ENCODE results near the gene KBTBD13. TPM values are rescaled to one million over a fixed set of nuclear protein-coding genes. Genes with fewer than 3 reads are reported as not detected.
"Not testable (repeated sequence)": the region's sequence is repeated elsewhere in the genome, so short reads cannot be mapped to it uniquely, and the experiment has no call there.

KBTBD13 gene
- total and polyA plus RNA-seq, 2 donors, result under 0.01 TPM

DNA sequence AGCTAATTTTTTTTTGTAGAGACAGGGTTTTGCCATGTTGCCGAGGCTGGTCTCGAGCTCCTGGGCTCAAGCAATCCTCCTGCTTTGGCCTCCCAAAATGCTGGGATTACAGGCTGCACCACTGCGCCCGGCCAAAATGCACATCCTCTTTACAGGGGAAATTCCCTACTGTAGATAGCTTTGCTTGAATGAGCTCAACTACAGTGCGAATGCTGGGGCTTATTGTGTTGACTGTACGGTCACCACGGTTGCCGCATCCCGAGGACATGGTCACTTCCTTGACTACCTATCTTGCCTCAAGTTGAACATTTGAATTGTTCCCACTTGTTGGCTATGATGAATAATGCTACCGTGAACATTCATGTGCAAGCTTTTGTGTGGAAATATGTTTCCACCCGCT lies 41.8 kb upstream of the KBTBD13 start:
- Histone ChIP-seq H3K4me1 (ENCODE audit: control insufficient read depth in 2 of 2, insufficient read depth in 2 of 2, low read length in 2 of 2) (peaks cover 0 to 8% of the 10 kb centered on the region in 2 donors), H3K36me3 (ENCODE audit: control insufficient read depth in 2 of 2, insufficient read depth in 2 of 2, low read length in 1 of 2) (no peaks in the 10 kb centered on the region), H3K27ac (ENCODE audit: low read depth in 1 of 2, low read length in 1 of 2) (no peak overlapping the region), H3K9me3 (ENCODE audit: control insufficient read depth in 2 of 2, insufficient read depth in 1 of 2, low read length in 1 of 2) (no peaks in the 10 kb centered on the region), H3K27me3 (ENCODE audit: control insufficient read depth in 2 of 2, insufficient read depth in 1 of 2, low read length in 1 of 2) (peaks cover 0 to 6% of the 10 kb centered on the region in 2 donors), H3K4me3 (ENCODE audit: low read length in 2 of 2) (no peak overlapping the region)
- DNase-seq (ENCODE audit: low read depth in 6 of 9, low spot score in 9 of 9), result no peak
- WGBS, result 97% methylated on average over 11 of the region's 11 CpGs

DNA sequence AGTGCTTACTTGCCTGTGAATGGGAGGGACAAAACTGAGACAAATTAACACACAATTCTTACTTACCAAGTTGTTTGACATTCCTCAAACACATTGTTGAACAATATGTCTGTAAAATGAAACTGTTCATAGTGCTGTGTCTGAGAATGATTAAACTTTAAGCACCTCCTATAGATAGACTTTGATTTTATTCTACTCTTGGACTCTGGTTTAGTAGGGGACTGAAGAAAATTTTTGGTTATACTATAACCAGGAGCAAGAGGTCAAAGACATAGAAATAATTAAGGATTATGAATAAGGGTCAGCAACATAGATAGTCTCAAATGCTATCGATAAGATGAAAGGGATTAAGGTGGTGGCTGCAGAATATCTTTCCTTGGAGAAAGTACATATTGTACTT lies 39.2 kb upstream of the KBTBD13 start:
- no peak for DNase-seq (ENCODE audit: low read depth in 6 of 9, low spot score in 9 of 9)
- WGBS, result 97% methylated on average over 1 of the region's 1 CpG
- peaks cover 0 to 6% of the 10 kb centered on the region in 2 donors for H3K27me3 ChIP-seq (ENCODE audit: control insufficient read depth in 2 of 2, insufficient read depth in 1 of 2, low read length in 1 of 2)

DNA sequence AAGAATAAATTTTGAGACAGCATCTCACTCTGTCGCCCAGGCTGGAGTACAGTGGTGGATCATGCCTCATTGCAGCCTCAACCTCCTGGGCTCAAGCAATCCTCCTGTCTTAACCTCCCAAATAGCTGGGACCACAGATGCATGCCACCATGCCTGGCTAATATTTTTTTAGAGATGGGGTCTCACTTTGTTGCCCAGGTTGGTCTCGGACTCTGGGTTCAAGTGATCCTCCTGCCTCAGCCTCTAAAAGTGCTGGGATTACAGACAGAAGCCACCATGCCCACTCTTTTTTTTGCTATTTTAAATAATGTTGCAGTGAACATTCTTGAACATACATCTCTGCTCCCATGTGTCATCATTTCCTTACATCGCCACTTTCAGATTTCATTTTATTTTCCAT lies 38.1 kb upstream of the KBTBD13 start:
- 97% methylated on average over 3 of the region's 3 CpGs for WGBS

More for the DNA sequence above, 39.2 kb upstream of the KBTBD13 start:
- peaks cover 0 to 6% of the 10 kb centered on the region in 2 donors for H3K4me1 ChIP-seq (ENCODE audit: control insufficient read depth in 2 of 2, insufficient read depth in 2 of 2, low read length in 2 of 2)
- no peaks in the 10 kb centered on the region for H3K36me3 ChIP-seq (ENCODE audit: control insufficient read depth in 2 of 2, insufficient read depth in 2 of 2, low read length in 1 of 2)
- H3K4me3 ChIP-seq (ENCODE audit: low read length in 2 of 2), result no peak overlapping the region
- H3K27ac ChIP-seq (ENCODE audit: low read depth in 1 of 2, low read length in 1 of 2), result no peak overlapping the region
- no peaks in the 10 kb centered on the region for H3K9me3 ChIP-seq (ENCODE audit: control insufficient read depth in 2 of 2, insufficient read depth in 1 of 2, low read length in 1 of 2)

DNA sequence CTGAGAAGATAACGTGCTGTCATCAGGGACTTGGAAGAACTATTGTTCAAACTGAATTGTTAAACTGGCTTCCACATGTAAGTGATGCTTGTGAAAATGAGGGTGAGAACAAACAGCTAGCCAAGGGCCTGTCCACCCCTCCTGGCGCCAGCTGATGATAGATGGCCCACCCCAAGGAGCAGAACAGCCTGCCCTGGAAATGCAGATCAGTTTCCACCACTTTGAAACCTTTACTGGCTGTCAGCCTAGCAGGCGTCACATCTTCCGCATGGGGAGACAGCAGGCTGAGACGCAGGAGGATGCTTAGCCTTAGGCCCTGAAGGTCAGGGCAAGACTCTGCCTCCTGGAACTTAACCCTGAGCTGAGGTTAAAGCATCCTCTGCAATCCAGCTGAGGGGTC lies 37.7 kb upstream of the KBTBD13 start:
- H3K27ac ChIP-seq (ENCODE audit: low read depth in 1 of 2, low read length in 1 of 2), result no peak overlapping the region
- no peak for DNase-seq (ENCODE audit: low read depth in 6 of 9, low spot score in 9 of 9)
- no peaks in the 10 kb centered on the region for H3K27me3 ChIP-seq (ENCODE audit: control insufficient read depth in 2 of 2, insufficient read depth in 1 of 2, low read length in 1 of 2)
- no peaks in the 10 kb centered on the region for H3K36me3 ChIP-seq (ENCODE audit: control insufficient read depth in 2 of 2, insufficient read depth in 2 of 2, low read length in 1 of 2)
- H3K4me3 ChIP-seq (ENCODE audit: low read length in 2 of 2), result no peak overlapping the region
- 96% methylated on average over 5 of the region's 5 CpGs for WGBS
- no peaks in the 10 kb centered on the region for H3K4me1 ChIP-seq (ENCODE audit: control insufficient read depth in 2 of 2, insufficient read depth in 2 of 2, low read length in 2 of 2)
- no peaks in the 10 kb centered on the region for H3K9me3 ChIP-seq (ENCODE audit: control insufficient read depth in 2 of 2, insufficient read depth in 1 of 2, low read length in 1 of 2)

More for the DNA sequence above, 38.1 kb upstream of the KBTBD13 start:
- no peaks in the 10 kb centered on the region for H3K4me1 ChIP-seq (ENCODE audit: control insufficient read depth in 2 of 2, insufficient read depth in 2 of 2, low read length in 2 of 2)
- no peaks in the 10 kb centered on the region for H3K27me3 ChIP-seq (ENCODE audit: control insufficient read depth in 2 of 2, insufficient read depth in 1 of 2, low read length in 1 of 2)
- H3K27ac ChIP-seq (ENCODE audit: low read depth in 1 of 2, low read length in 1 of 2), result no peak overlapping the region
- no peak overlapping the region for H3K4me3 ChIP-seq (ENCODE audit: low read length in 2 of 2)
- no peak for DNase-seq (ENCODE audit: low read depth in 6 of 9, low spot score in 9 of 9)
- H3K9me3 ChIP-seq (ENCODE audit: control insufficient read depth in 2 of 2, insufficient read depth in 1 of 2, low read length in 1 of 2), result no peaks in the 10 kb centered on the region
- no peaks in the 10 kb centered on the region for H3K36me3 ChIP-seq (ENCODE audit: control insufficient read depth in 2 of 2, insufficient read depth in 2 of 2, low read length in 1 of 2)

DNA sequence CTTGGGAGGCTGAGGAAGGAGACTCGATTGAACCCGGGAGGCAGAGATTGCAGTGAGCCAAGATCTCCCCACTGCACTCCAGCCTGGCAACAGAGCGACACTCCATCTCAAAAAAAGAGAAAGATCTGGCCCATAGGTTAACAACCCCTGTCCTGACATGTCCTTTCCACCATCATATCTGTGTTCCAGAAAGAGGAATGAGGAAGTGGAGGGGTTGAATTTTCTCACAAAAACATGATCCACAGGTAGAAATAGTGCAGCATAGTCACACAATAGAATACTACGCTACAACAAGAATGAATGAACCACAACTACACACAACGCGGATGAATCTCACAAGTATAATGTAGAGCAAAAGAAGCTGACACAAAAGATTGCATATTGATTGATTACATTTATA lies 36.1 kb upstream of the KBTBD13 start:
- Histone ChIP-seq H3K27ac (ENCODE audit: low read depth in 1 of 2, low read length in 1 of 2) (no peak overlapping the region), H3K9me3 (ENCODE audit: control insufficient read depth in 2 of 2, insufficient read depth in 1 of 2, low read length in 1 of 2) (no peaks in the 10 kb centered on the region)
- no peak for DNase-seq (ENCODE audit: low read depth in 6 of 9, low spot score in 9 of 9)

DNA sequence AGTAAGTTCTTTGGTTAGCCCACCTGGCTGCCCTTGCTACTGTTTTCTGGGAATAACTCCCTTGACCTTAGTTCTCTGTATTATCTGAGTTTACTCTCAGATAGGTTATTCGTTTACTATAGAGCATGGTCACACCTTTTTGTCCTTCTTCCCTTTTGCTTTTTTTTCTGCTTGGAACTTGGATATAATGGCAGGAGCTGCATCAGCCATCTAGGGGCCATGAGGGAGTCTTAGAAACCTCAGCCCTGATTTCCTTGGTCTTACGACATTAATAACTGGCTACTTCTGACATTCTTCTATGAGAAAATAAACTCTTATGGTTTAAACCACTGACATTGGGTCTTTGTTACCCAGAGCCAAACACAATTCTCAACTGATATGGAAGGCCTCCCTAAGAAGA lies 34.8 kb upstream of the KBTBD13 start:
- DNase-seq (ENCODE audit: low read depth in 6 of 9, low spot score in 9 of 9), result no peak
- no peaks in the 10 kb centered on the region for H3K27me3 ChIP-seq (ENCODE audit: control insufficient read depth in 2 of 2, insufficient read depth in 1 of 2, low read length in 1 of 2)
- 98% methylated on average over 2 of the region's 2 CpGs for WGBS
- H3K4me3 ChIP-seq (ENCODE audit: low read length in 2 of 2), result no peak overlapping the region
- no peaks in the 10 kb centered on the region for H3K4me1 ChIP-seq (ENCODE audit: control insufficient read depth in 2 of 2, insufficient read depth in 2 of 2, low read length in 2 of 2)
- H3K27ac ChIP-seq (ENCODE audit: low read depth in 1 of 2, low read length in 1 of 2), result no peak overlapping the region
- H3K36me3 ChIP-seq (ENCODE audit: control insufficient read depth in 2 of 2, insufficient read depth in 2 of 2, low read length in 1 of 2), result no peaks in the 10 kb centered on the region
- H3K9me3 ChIP-seq (ENCODE audit: control insufficient read depth in 2 of 2, insufficient read depth in 1 of 2, low read length in 1 of 2), result no peaks in the 10 kb centered on the region

More for the DNA sequence above, 36.1 kb upstream of the KBTBD13 start:
- Histone ChIP-seq H3K4me3 (ENCODE audit: low read length in 2 of 2) (no peak overlapping the region), H3K36me3 (ENCODE audit: control insufficient read depth in 2 of 2, insufficient read depth in 2 of 2, low read length in 1 of 2) (no peaks in the 10 kb centered on the region), H3K27me3 (ENCODE audit: control insufficient read depth in 2 of 2, insufficient read depth in 1 of 2, low read length in 1 of 2) (no peaks in the 10 kb centered on the region), H3K4me1 (ENCODE audit: control insufficient read depth in 2 of 2, insufficient read depth in 2 of 2, low read length in 2 of 2) (no peaks in the 10 kb centered on the region)
- WGBS, result 94% methylated on average over 6 of the region's 6 CpGs

DNA sequence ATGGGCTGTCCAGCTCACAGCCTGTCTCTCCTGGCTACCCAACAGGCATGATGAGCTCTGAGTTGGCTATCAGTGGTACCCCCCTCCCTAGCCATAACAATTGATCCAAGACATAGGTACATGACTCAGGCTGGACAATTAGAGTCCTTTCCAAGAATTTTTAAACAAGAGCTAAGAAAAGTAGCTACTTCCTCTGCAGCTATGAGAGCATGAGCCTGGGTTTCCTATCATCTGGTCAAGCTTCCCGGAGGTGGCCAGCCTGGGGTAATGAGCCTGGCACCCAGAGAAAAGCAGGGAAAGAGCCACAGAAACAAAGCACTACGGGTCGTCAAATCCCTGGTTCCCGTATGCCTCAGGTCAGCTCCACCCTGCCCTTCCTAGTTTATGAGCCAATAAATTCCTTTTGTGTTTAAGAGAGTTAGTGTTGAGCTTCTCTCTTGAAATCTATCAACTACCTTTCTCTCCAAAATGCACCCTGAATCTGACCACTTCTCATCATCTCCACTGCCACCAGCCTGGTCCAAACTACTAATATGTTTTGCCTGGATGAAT lies 33.7 kb upstream of the KBTBD13 start:
- Histone ChIP-seq H3K27ac (ENCODE audit: low read depth in 1 of 2, low read length in 1 of 2) (no peak overlapping the region), H3K4me1 (ENCODE audit: control insufficient read depth in 2 of 2, insufficient read depth in 2 of 2, low read length in 2 of 2) (no peaks in the 10 kb centered on the region), H3K9me3 (ENCODE audit: control insufficient read depth in 2 of 2, insufficient read depth in 1 of 2, low read length in 1 of 2) (no peaks in the 10 kb centered on the region), H3K27me3 (ENCODE audit: control insufficient read depth in 2 of 2, insufficient read depth in 1 of 2, low read length in 1 of 2) (no peaks in the 10 kb centered on the region), H3K4me3 (ENCODE audit: low read length in 2 of 2) (no peak overlapping the region), H3K36me3 (ENCODE audit: control insufficient read depth in 2 of 2, insufficient read depth in 2 of 2, low read length in 1 of 2) (no peaks in the 10 kb centered on the region)
- WGBS, result 97% methylated on average over 4 of the region's 4 CpGs
- no peak for DNase-seq (ENCODE audit: low read depth in 6 of 9, low spot score in 9 of 9)

DNA sequence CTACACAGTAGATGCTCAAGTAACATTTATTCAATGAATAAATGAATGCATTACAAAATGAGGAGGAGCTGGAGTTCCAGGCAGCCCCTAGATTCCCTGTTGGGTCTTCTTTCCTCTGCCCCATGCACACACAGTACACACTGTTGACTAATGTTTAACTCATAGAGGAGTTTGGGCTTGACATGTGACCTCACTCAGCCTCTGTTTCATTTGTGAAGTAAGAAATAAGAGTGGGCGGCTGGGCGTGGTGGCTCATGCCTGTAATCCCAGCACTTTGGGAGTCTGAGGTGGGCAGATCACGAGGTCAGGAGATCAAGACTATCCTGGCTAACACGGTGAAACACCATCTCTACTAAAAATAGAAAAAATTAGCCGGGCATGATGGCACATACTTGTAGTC lies 32.3 kb upstream of the KBTBD13 start:
- H3K4me1 ChIP-seq (ENCODE audit: control insufficient read depth in 2 of 2, insufficient read depth in 2 of 2, low read length in 2 of 2); H3K27ac ChIP-seq (ENCODE audit: low read depth in 1 of 2, low read length in 1 of 2); DNase-seq (ENCODE audit: low read depth in 6 of 9, low spot score in 9 of 9); H3K9me3 ChIP-seq (ENCODE audit: control insufficient read depth in 2 of 2, insufficient read depth in 1 of 2, low read length in 1 of 2); H3K36me3 ChIP-seq (ENCODE audit: control insufficient read depth in 2 of 2, insufficient read depth in 2 of 2, low read length in 1 of 2); H3K27me3 ChIP-seq (ENCODE audit: control insufficient read depth in 2 of 2, insufficient read depth in 1 of 2, low read length in 1 of 2); H3K4me3 ChIP-seq (ENCODE audit: low read length in 2 of 2): not testable (repeated sequence)
- 96% methylated on average over 5 of the region's 5 CpGs for WGBS

DNA sequence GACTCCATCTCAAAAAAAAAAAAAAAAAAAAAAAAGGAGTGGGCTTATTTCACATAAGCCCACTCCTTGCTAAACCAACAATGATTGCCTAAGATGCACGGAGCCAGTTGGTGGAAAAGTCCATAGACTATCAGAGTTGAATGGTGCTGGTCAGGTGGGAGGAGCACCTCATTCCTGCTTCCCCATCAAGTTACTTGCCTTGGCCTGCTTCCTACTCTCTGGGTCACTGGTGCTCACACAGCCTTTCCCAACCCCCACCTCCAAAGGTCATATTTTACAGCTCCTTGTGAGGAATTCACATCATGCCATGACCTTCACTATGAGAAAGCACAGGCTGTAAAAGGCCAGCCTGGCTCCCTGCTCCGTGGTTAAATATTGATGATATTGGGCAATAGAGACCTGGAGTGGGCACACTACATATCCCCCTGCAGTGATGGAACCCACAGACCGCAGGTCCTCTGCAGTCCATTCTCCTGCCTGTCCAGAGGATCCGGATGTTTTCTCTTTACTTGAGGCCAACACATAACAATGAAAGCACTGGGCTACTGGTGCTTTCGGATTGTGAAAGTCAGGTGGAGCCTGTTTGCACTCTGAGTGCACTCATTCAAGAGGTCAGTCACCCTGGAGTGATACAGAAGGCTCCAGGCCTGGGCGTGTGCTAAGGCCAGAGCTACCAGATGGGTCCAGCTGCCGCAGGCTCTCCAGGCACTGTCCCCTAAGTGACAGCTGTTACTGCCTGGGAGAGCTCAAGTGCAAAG lies 31.6 kb upstream of the KBTBD13 start, which contains the start of gene SLC51B:
Gene SLC51B, plus strand, starts transcription at position 664 of the 758 bp plus-strand sequence. CDS start 4,618 bp downstream, outside the sequence.
- Histone ChIP-seq H3K27me3 (ENCODE audit: control insufficient read depth in 2 of 2, insufficient read depth in 1 of 2, low read length in 1 of 2) (peaks cover 0 to 4% of the 10 kb centered on the region in 2 donors), H3K36me3 (ENCODE audit: control insufficient read depth in 2 of 2, insufficient read depth in 2 of 2, low read length in 1 of 2) (no peaks in the 10 kb centered on the region), H3K9me3 (ENCODE audit: control insufficient read depth in 2 of 2, insufficient read depth in 1 of 2, low read length in 1 of 2) (no peaks in the 10 kb centered on the region), H3K4me1 (ENCODE audit: control insufficient read depth in 2 of 2, insufficient read depth in 2 of 2, low read length in 2 of 2) (peaks cover 0 to 9% of the 10 kb centered on the region in 2 donors), H3K4me3 (ENCODE audit: low read length in 2 of 2) (no peak within 1 kb of the TSS), H3K27ac (ENCODE audit: low read depth in 1 of 2, low read length in 1 of 2) (no peak within 1 kb of the TSS)
- 97% methylated on average over 7 of the region's 7 CpGs for WGBS
- no peak for DNase-seq (ENCODE audit: low read depth in 6 of 9, low spot score in 9 of 9)

Measured in thymus (tissue), 11 donors.